Panc1 (cell line): ENCODE results near the gene ARL8A. TPM values are rescaled to one million over a fixed set of nuclear protein-coding genes. Genes with fewer than 3 reads are reported as not detected.
A peak's percentile ranks its signal among the peaks of the same experiment; 100 is the strongest.

Experiments used
- ATAC-seq: fragments of 200-7000 bp; cut with Tn5 transposase; 2 replicates; pipeline ENCODE4 v1.9.1; 2020; ENCODE audit warnings: mild to moderate bottlenecking, moderate library complexity
- BruUV-seq: library from RNA; stranded (reverse); fragments of 400-500 nt; replicated peaks from 2 replicates; lab custom pipeline; 2021; lab: Mats Ljungman, UMichigan
- CTCF ChIA-PET: fragments of 300-600 bp; sonication (Branson Sonifier 250); formaldehyde crosslinking; loops from one replicate; lab custom pipeline; 2022; ENCODE audit warnings: antibody characterized with exemption; lab: Charles Lee
- POLR2A ChIA-PET: fragments of 300-600 bp; sonication (Branson Sonifier 250); formaldehyde crosslinking; loops from one replicate; lab custom pipeline; 2022; ENCODE audit warnings: antibody characterized with exemption; lab: Charles Lee
- DNase-seq: peaks from one replicate; pipeline ENCODE4 v3.0.0-alpha.2; 2010; ENCODE audit warnings: low read depth, low spot score
- H3K27ac ChIP-seq: 2 replicates; pipeline ENCODE4 v1.5.1; 2011; ENCODE audit warnings: mild to moderate bottlenecking, low read length, inconsistent platforms
- H3K27me3 ChIP-seq: fragments of 200-500 bp; sonication (Bioruptor generic); 2 replicates; pipeline ENCODE4 v1.6.0; 2014; ENCODE audit warnings: low read length, inconsistent platforms; ENCODE audit not compliant: control insufficient read depth, insufficient read depth
- H3K36me3 ChIP-seq: fragments of 200-500 bp; sonication (Bioruptor generic); 2 replicates; pipeline ENCODE4 v1.5.1; 2014; ENCODE audit warnings: inconsistent platforms, mild to moderate bottlenecking, low read length, moderate library complexity; ENCODE audit not compliant: control insufficient read depth, insufficient read depth
- H3K4me1 ChIP-seq: 2 replicates; pipeline ENCODE4 v1.5.1; 2011; ENCODE audit warnings: inconsistent platforms, mild to moderate bottlenecking, low read length, moderate library complexity; ENCODE audit not compliant: control insufficient read depth, insufficient read depth
- H3K4me3 ChIP-seq, 2 experiments: 2 replicates each; pipeline ENCODE4 v1.5.1; 2011 to 2012; ENCODE audit warnings: low read depth in 2 of 2, low read length in 2 of 2, mild to moderate bottlenecking in 2 of 2, inconsistent platforms in 1 of 2, moderate library complexity in 1 of 2
- H3K9me3 ChIP-seq: fragments of 200-500 bp; sonication (Bioruptor generic); 2 replicates; pipeline ENCODE4 v1.5.1; 2014; ENCODE audit warnings: low read depth, mild to moderate bottlenecking, inconsistent platforms, low read length, moderate library complexity; ENCODE audit not compliant: control insufficient read depth, insufficient read depth
- POLR2AphosphoS5 ChIP-seq: IDR thresholded peaks from 2 replicates; pipeline ENCODE4 v1.6.1; 2012; ENCODE audit warnings: mild to moderate bottlenecking, low read depth, low read length, moderate library complexity
- REST ChIP-seq, 2 experiments: IDR thresholded peaks; 2 replicates each; pipeline ENCODE4 v1.6.1; 2011 to 2012; ENCODE audit warnings: low read depth in 2 of 2, control low read depth in 1 of 2, low read length in 1 of 2, mild to moderate bottlenecking in 1 of 2, moderate library complexity in 1 of 2; ENCODE audit not compliant: insufficient read depth in 1 of 2
- SIN3A ChIP-seq: IDR thresholded peaks from 2 replicates; pipeline ENCODE4 v1.6.1; 2012; ENCODE audit warnings: low read depth, mild to moderate bottlenecking, low read length, moderate library complexity, borderline replicate concordance; ENCODE audit not compliant: insufficient read depth
- TCF7L2 ChIP-seq: IDR thresholded peaks from 2 replicates; pipeline ENCODE4 v1.6.1; 2011; ENCODE audit warnings: mild to moderate bottlenecking, low read depth, low read length, inconsistent platforms
- in situ Hi-C: cut with HindIII; loops from 2 replicates; pipeline ENCODE4 v1.10.0; 2016; ENCODE audit warnings: low sequenced_read_pairs, low pct_unique_long_range_greater_than_20kb
- intact Hi-C: fragments of 100-400 bp; cut with micrococcal nuclease; formaldehyde crosslinking; loops from one replicate; pipeline ENCODE4 v1.10.0; 2022; ENCODE audit not compliant: unreplicated experiment
- total RNA-seq: library from RNA; stranded (reverse); gene quantifications from one replicate; pipeline ENCODE4 v1.2.1, GENCODE V29; 2021; ENCODE audit not compliant: unreplicated experiment
- TF ChIP-seq, protein P1 (sequence below): fragments of 450-650 bp; IDR thresholded peaks from 2 replicates; pipeline ENCODE4 v1.5.1; 2017; ENCODE audit warnings: mild to moderate bottlenecking

The ARL8A gene
- total RNA-seq, 1 experiment from 2014 or later, result 62.6 TPM

GRCh38 chr1:202110977-202111376, 33.6 kb downstream of the ARL8A start:
- no peaks in the 10 kb centered on the region for H3K9me3 ChIP-seq
- intact Hi-C loops, result loop anchor here (10.0 kb wide), 1 partner anchor 236 kb away; no protein-coding TSS in a partner anchor
- TF ChIP-seq REST (IDR thresholded peaks at IDR 0.05; ENCODE audit: insufficient read depth in 1 of 2, low read depth in 2 of 2, low read length in 1 of 2), result no peak
- no peak for TF ChIP-seq POLR2AphosphoS5
- TF ChIP-seq SIN3A, result no peak
- TF ChIP-seq, protein P1, sequence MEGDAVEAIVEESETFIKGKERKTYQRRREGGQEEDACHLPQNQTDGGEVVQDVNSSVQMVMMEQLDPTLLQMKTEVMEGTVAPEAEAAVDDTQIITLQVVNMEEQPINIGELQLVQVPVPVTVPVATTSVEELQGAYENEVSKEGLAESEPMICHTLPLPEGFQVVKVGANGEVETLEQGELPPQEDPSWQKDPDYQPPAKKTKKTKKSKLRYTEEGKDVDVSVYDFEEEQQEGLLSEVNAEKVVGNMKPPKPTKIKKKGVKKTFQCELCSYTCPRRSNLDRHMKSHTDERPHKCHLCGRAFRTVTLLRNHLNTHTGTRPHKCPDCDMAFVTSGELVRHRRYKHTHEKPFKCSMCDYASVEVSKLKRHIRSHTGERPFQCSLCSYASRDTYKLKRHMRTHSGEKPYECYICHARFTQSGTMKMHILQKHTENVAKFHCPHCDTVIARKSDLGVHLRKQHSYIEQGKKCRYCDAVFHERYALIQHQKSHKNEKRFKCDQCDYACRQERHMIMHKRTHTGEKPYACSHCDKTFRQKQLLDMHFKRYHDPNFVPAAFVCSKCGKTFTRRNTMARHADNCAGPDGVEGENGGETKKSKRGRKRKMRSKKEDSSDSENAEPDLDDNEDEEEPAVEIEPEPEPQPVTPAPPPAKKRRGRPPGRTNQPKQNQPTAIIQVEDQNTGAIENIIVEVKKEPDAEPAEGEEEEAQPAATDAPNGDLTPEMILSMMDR, result no peak
- no peak for TF ChIP-seq TCF7L2
- no peak overlapping the region for H3K4me3 ChIP-seq
- H3K36me3 ChIP-seq, result no peaks in the 10 kb centered on the region
- POLR2A ChIA-PET, result no interaction called here
- DNase-seq (no peak), ATAC-seq (no peak)
- H3K27me3 ChIP-seq, result no peaks in the 10 kb centered on the region
- no TSS peak for BruUV-seq
- CTCF ChIA-PET, result interaction anchor here (0.7 kb wide), 1 partner anchor 97 kb away, joined by 3 read pairs; no protein-coding TSS in a partner anchor
- H3K27ac ChIP-seq, result peak overlapping the region; percentile 5; the same call in 1 of the 2 replicates
- in situ Hi-C loops, result no loop called here
- peaks cover 62% of the 10 kb centered on the region for H3K4me1 ChIP-seq

GRCh38 chr1:202107801-202108731, 36.5 kb downstream of the ARL8A start:
- Histone ChIP-seq H3K36me3 (no peaks in the 10 kb centered on the region), H3K9me3 (no peaks in the 10 kb centered on the region), H3K27ac (peak overlapping the region; percentile 80), H3K4me3 (no peak overlapping the region), H3K4me1 (peaks cover 50% of the 10 kb centered on the region), H3K27me3 (no peaks in the 10 kb centered on the region)
- DNase-seq (no peak), ATAC-seq (peak; percentile 40)
- TF ChIP-seq POLR2AphosphoS5, result no peak
- TF ChIP-seq TCF7L2, result no peak; the same call in 1 of the 2 replicates
- TF ChIP-seq REST (IDR thresholded peaks at IDR 0.05; ENCODE audit: insufficient read depth in 1 of 2, low read depth in 2 of 2, low read length in 1 of 2), result no peak
- TF ChIP-seq, protein P1, result no peak
- no peak for TF ChIP-seq SIN3A
- no TSS peak for BruUV-seq
- intact Hi-C loops (no loop called here), in situ Hi-C loops (no loop called here)
- ChIA-PET POLR2A (interaction anchor here (0.5 kb wide), 1 partner anchor 18 kb away, joined by 5 read pairs; no protein-coding TSS in a partner anchor), CTCF (interaction anchor here (0.5 to 1.3 kb wide), 2 partner anchors 21 to 97 kb away, joined by 4 to 5 read pairs; partner anchors contain the start of gene ELF3)
